ENCODE results near the gene XYLT1.

XYLT1 gene

GRCh38 chr16:17228708-17229055, 242.1 kb downstream of the XYLT1 start:
- H3K36me3 ChIP-seq (ENCODE audit: insufficient read depth), result no peaks in the 10 kb centered on the region
- no peak overlapping the region for H3K27ac ChIP-seq
- no peaks in the 10 kb centered on the region for H4K20me1 ChIP-seq (ENCODE audit: insufficient read depth)
- no peak overlapping the region for H3K9ac ChIP-seq
- peaks cover 54% of the 10 kb centered on the region for H3K4me1 ChIP-seq (ENCODE audit: low read depth, poor library complexity, severe bottlenecking)
- no peak overlapping the region for H3K4me2 ChIP-seq
- TF ChIP-seq CTCF (conservative IDR thresholded peaks at IDR 0.05; ENCODE audit: low read depth, low read length), result no peak
- H3K27me3 ChIP-seq (ENCODE audit: insufficient read depth, low read depth), result no peaks in the 10 kb centered on the region
- no peaks in the 10 kb centered on the region for H3K79me2 ChIP-seq (ENCODE audit: insufficient read depth, low read depth)
- no peak overlapping the region for H2AFZ ChIP-seq (ENCODE audit: low read depth)
- no peak overlapping the region for H3K4me3 ChIP-seq (IDR thresholded peaks at IDR 0.05; ENCODE audit: insufficient read depth, low read depth, low read length)

- no peak overlapping the region for H3K27ac ChIP-seq
- H3K4me1 ChIP-seq (ENCODE audit: low read depth, poor library complexity, severe bottlenecking), result peaks cover 59% of the 10 kb centered on the region
- no peak for TF ChIP-seq CTCF (conservative IDR thresholded peaks at IDR 0.05; ENCODE audit: low read depth, low read length)
Measured at GRCh38 chr16:17228048-17228707, 242.6 kb downstream of the XYLT1 start.

GRCh38 chr16:17227278-17227677, 243.5 kb downstream of the XYLT1 start:
- Histone ChIP-seq H4K20me1 (ENCODE audit: insufficient read depth) (no peaks in the 10 kb centered on the region), H3K36me3 (ENCODE audit: insufficient read depth) (no peaks in the 10 kb centered on the region), H3K27ac (peak overlapping the region; percentile 86; the same call in 1 of the 2 replicates), H3K4me1 (ENCODE audit: low read depth, poor library complexity, severe bottlenecking) (peaks cover 65% of the 10 kb centered on the region), H3K4me2 (peak overlapping the region; percentile 90; the same call in 1 of the 2 replicates), H3K9ac (no peak overlapping the region), H3K27me3 (ENCODE audit: insufficient read depth, low read depth) (no peaks in the 10 kb centered on the region), H3K4me3 (IDR thresholded peaks at IDR 0.05; ENCODE audit: insufficient read depth, low read depth, low read length) (no peak overlapping the region), H3K79me2 (ENCODE audit: insufficient read depth, low read depth) (no peaks in the 10 kb centered on the region), H2AFZ (ENCODE audit: low read depth) (no peak overlapping the region)
- TF ChIP-seq CTCF (conservative IDR thresholded peaks at IDR 0.05; ENCODE audit: low read depth, low read length), result no peak

More at GRCh38 chr16:17228048-17228707, 242.6 kb downstream of the XYLT1 start:
- Histone ChIP-seq H3K27me3 (ENCODE audit: insufficient read depth, low read depth) (no peaks in the 10 kb centered on the region), H2AFZ (ENCODE audit: low read depth) (no peak overlapping the region), H4K20me1 (ENCODE audit: insufficient read depth) (no peaks in the 10 kb centered on the region), H3K9ac (no peak overlapping the region), H3K4me2 (no peak overlapping the region), H3K4me3 (IDR thresholded peaks at IDR 0.05; ENCODE audit: insufficient read depth, low read depth, low read length) (no peak overlapping the region), H3K79me2 (ENCODE audit: insufficient read depth, low read depth) (no peaks in the 10 kb centered on the region), H3K36me3 (ENCODE audit: insufficient read depth) (no peaks in the 10 kb centered on the region)

GRCh38 chr16:17225541-17225940, 245.2 kb downstream of the XYLT1 start:
- Histone ChIP-seq H3K36me3 (ENCODE audit: insufficient read depth) (no peaks in the 10 kb centered on the region), H3K4me2 (peak overlapping the region; percentile 90)

More at GRCh38 chr16:17225541-17225940, 245.2 kb downstream of the XYLT1 start:
- Histone ChIP-seq H3K4me3 (IDR thresholded peaks at IDR 0.05; ENCODE audit: insufficient read depth, low read depth, low read length) (no peak overlapping the region), H3K79me2 (ENCODE audit: insufficient read depth, low read depth) (no peaks in the 10 kb centered on the region), H3K27ac (peak overlapping the region; percentile 86), H3K9ac (peak overlapping the region; percentile 38), H2AFZ (ENCODE audit: low read depth) (no peak overlapping the region), H4K20me1 (ENCODE audit: insufficient read depth) (no peaks in the 10 kb centered on the region), H3K4me1 (ENCODE audit: low read depth, poor library complexity, severe bottlenecking) (peaks cover 65% of the 10 kb centered on the region), H3K27me3 (ENCODE audit: insufficient read depth, low read depth) (no peaks in the 10 kb centered on the region)
- TF ChIP-seq CTCF (conservative IDR thresholded peaks at IDR 0.05; ENCODE audit: low read depth, low read length), result no peak
